ENCODE results near the gene PRM1.

DNA sequence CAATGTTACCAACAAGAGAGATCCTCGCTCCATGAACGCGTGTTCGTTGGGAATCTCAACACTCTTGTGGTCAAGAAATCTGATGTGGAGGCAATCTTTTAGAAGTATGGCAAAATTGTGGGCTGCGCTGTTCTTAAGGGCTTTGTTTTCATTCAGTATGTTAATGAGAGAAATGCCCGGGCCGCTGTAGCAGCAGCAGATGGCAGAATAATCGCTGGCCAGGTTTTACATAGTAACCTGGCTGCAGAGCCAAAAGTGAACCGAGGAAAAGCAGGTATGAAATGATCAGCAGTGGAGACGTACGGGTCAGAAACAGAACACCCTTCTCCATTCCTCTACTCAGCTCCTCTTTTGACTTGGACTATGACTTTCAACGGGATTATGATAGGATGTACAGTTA lies 38.5 kb downstream of the PRM1 start:
- TF ChIP-seq, protein P1, sequence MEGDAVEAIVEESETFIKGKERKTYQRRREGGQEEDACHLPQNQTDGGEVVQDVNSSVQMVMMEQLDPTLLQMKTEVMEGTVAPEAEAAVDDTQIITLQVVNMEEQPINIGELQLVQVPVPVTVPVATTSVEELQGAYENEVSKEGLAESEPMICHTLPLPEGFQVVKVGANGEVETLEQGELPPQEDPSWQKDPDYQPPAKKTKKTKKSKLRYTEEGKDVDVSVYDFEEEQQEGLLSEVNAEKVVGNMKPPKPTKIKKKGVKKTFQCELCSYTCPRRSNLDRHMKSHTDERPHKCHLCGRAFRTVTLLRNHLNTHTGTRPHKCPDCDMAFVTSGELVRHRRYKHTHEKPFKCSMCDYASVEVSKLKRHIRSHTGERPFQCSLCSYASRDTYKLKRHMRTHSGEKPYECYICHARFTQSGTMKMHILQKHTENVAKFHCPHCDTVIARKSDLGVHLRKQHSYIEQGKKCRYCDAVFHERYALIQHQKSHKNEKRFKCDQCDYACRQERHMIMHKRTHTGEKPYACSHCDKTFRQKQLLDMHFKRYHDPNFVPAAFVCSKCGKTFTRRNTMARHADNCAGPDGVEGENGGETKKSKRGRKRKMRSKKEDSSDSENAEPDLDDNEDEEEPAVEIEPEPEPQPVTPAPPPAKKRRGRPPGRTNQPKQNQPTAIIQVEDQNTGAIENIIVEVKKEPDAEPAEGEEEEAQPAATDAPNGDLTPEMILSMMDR (IDR thresholded peaks at IDR 0.05; ENCODE audit: borderline replicate concordance, extremely low read depth, low read length, poor library complexity, severe bottlenecking): no peak
- TF ChIP-seq EZH2 (IDR thresholded peaks at IDR 0.05; ENCODE audit: borderline replicate concordance, low read depth, low read length, severe bottlenecking): no peak
